ENCODE data around the gene MUC5AC.

DNA sequence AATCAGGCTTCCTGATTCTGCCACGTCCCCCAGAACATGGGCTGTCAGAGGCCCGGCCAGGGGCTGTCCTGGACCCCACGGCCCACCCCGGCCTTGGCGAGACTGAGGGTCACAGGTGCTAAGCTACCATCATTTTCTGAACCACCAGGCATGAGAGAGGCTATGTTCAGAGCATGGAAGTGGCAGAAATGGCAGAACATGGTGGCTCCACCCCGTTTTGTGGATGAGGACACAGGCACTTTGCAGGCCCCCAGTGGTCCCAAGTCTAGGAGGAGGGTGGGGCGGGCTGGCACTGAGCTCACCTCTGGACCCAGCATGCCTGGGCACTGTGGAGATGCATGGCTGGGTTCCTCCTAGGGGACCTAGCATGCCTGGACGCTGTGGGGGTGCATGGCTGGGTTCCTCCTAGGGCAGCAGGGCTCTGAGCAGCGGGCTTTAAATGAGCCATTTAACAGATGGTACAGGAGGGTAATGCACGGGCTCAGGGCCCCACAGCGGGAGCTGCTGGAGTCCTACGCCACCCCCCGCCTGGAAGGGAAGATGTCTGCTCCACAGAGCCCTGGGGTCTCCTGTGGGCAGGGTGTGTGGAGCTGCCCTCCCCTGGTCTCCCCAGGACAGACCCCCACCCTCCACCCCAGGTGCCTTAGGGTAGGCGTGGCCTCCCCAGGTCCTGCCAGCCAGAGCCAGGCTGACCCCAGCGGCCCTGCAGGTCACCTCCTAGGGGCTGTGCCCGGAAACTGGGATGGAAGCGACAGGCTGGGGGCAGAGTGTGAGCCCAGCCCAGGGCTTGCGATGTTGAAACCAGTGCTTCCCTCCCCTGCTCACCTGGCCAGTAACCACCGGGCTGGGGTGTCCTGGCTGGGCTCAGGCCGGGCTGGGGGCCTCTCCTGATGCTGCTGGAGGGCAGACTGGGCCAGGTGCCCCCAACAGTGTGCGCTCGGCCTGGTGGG, 6.1 kb upstream of the MUC5AC start:
- TF ChIP-seq POLR2A (IDR thresholded peaks at IDR 0.05) = no peak
- TF ChIP-seq, protein P1, sequence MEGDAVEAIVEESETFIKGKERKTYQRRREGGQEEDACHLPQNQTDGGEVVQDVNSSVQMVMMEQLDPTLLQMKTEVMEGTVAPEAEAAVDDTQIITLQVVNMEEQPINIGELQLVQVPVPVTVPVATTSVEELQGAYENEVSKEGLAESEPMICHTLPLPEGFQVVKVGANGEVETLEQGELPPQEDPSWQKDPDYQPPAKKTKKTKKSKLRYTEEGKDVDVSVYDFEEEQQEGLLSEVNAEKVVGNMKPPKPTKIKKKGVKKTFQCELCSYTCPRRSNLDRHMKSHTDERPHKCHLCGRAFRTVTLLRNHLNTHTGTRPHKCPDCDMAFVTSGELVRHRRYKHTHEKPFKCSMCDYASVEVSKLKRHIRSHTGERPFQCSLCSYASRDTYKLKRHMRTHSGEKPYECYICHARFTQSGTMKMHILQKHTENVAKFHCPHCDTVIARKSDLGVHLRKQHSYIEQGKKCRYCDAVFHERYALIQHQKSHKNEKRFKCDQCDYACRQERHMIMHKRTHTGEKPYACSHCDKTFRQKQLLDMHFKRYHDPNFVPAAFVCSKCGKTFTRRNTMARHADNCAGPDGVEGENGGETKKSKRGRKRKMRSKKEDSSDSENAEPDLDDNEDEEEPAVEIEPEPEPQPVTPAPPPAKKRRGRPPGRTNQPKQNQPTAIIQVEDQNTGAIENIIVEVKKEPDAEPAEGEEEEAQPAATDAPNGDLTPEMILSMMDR (IDR thresholded peaks at IDR 0.05) = no peak

All from adrenal gland (tissue), 5 donors.